Sigmoid colon (tissue), 4 donors: ENCODE data around the gene IPCEF1.

Experiments
- CTCF ChIP-seq, 4 experiments: fragments of 450-650 bp in 3 of 4; fragments of 200-600 bp in 1 of 4; IDR thresholded peaks; one replicate each; pipeline ENCODE4 v1.5.1; 2016 to 2019; ENCODE audit warnings: antibody characterized with exemption in 4 of 4, mild to moderate bottlenecking in 3 of 4, moderate library complexity in 2 of 4
- POLR2A ChIP-seq, 2 donors: fragments of 450-650 bp; IDR thresholded peaks; one replicate each; pipeline ENCODE4 v1.6.1; 2016; ENCODE audit warnings: antibody characterized with exemption in 2 of 2, mild to moderate bottlenecking in 2 of 2, moderate library complexity in 2 of 2
- POLR2AphosphoS5 ChIP-seq, 4 donors: sonication (generic); formaldehyde crosslinking; IDR thresholded peaks; one replicate each; pipeline ENCODE4 v1.6.1; 2017; ENCODE audit warnings: antibody characterized with exemption in 4 of 4

- TF ChIP-seq POLR2A (IDR thresholded peaks at IDR 0.05) (no peak), CTCF (IDR thresholded peaks at IDR 0.05) (no peak), POLR2AphosphoS5 (IDR thresholded peaks at IDR 0.05) (no peak)
Measured at GRCh38 chr6:154117485-154117884, 239.1 kb downstream of the IPCEF1 start.
